OCI-LY3 (cell line): ENCODE measurements around the gene ADAD2.
"Not testable (repeated sequence)": the region's sequence is repeated elsewhere in the genome, so short reads cannot be mapped to it uniquely, and the experiment has no call there.

Experiments used
- H2AFZ ChIP-seq: fragments of 200-600, 300-600 bp; shearing (Covaris generic); 2 replicates; pipeline ENCODE4 v1.6.0; 2014; ENCODE audit warnings: antibody characterized with exemption, low read depth, low read length
- H3K27ac ChIP-seq: fragments of 200-600, 300-600 bp; sonication (generic); 2 replicates; pipeline ENCODE4 v1.5.1; 2014; ENCODE audit warnings: mild to moderate bottlenecking, low read length, moderate library complexity, mixed read lengths
- H3K27me3 ChIP-seq: fragments of 200-600, 300-600 bp; sonication (generic); 2 replicates; pipeline ENCODE4 v1.6.1; 2014; ENCODE audit warnings: low read depth, low read length, mixed read lengths
- H3K36me3 ChIP-seq: fragments of 200-600, 300-600 bp; sonication (generic); replicated peaks from 2 replicates; pipeline ENCODE3; 2014; ENCODE audit warnings: low read depth, low read length, mixed read lengths
- H3K4me1 ChIP-seq: fragments of 300-600, 200-600 bp; sonication (generic); 2 replicates; pipeline ENCODE4 v1.6.1; 2014; ENCODE audit warnings: low read length, mixed read lengths
- H3K4me2 ChIP-seq: fragments of 200-600, 300-600 bp; sonication (generic); 2 replicates; pipeline ENCODE4 v1.6.1; 2014; ENCODE audit warnings: low read length, mixed read lengths
- H3K4me3 ChIP-seq: fragments of 300-600, 200-600 bp; sonication (generic); 2 replicates; pipeline ENCODE4 v1.5.1; 2014; ENCODE audit warnings: antibody characterized with exemption, mild to moderate bottlenecking, low read length, moderate library complexity
- H3K79me2 ChIP-seq: fragments of 300-600, 200-600 bp; shearing (Covaris generic); 2 replicates; pipeline ENCODE4 v1.6.1; 2014; ENCODE audit warnings: mild to moderate bottlenecking, low read length, mixed read lengths
- H3K9ac ChIP-seq: fragments of 300-600, 200-600 bp; shearing (Covaris generic); 2 replicates; pipeline ENCODE4 v1.6.0; 2014; ENCODE audit warnings: mild to moderate bottlenecking, low read length, moderate library complexity
- H3K9me3 ChIP-seq: fragments of 200-600, 300-600 bp; shearing (Covaris generic); 2 replicates; pipeline ENCODE4 v1.6.1; 2014; ENCODE audit warnings: low read length, mixed read lengths; ENCODE audit not compliant: insufficient read depth
- H4K20me1 ChIP-seq: fragments of 200-600, 300-600 bp; sonication (generic); 2 replicates; pipeline ENCODE4 v1.6.1; 2016; ENCODE audit warnings: low read length, mixed read lengths; ENCODE audit not compliant: insufficient read depth
- EZH2phosphoT487 ChIP-seq: fragments of 200-600 bp; shearing (Covaris generic); IDR thresholded peaks from 2 replicates; pipeline ENCODE4 v1.6.1; 2018; ENCODE audit warnings: antibody characterized with exemption, mixed run types, low read depth
- TF ChIP-seq, protein P1 (sequence below): fragments of 200-600, 300-600 bp; sonication (generic); IDR thresholded peaks from 2 replicates; pipeline ENCODE4 v1.5.1; 2014; ENCODE audit warnings: antibody characterized with exemption, low read length, low read depth

The ADAD2 gene

DNA sequence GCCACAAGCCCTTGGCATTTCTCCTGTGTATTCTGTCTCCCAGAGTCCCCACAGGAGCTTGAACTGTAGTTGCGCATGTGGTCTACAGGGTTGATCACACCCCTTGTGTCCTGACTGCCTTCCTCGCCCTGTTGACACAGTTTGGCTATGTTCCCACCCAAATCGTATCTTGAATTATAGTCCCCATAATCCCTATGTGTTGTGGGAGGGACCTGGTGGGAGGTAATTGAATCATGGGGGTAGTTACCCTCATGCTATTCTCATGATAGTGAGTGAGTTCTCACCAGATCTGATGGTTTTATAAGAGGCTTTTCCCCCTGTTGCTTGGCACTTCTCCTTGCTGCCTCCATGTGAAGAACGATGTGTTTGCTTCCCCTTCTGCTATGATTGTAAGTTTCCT lies 21.2 kb downstream of the ADAD2 start:
- Histone ChIP-seq H3K4me2 (no peak overlapping the region), H2AFZ (no peak overlapping the region), H3K27ac (no peak overlapping the region), H3K9ac (no peak overlapping the region), H3K4me1 (0 out of 2 replicates have a peak, but pooled peaks cover 3% of the 10 kb centered on the region), H4K20me1 (no peaks in the 10 kb centered on the region), H3K4me3 (no peak overlapping the region), H3K79me2 (no peaks in the 10 kb centered on the region), H3K27me3 (no peaks in the 10 kb centered on the region; the same call in 1 of the 2 replicates), H3K9me3 (0 out of 2 replicates have a peak, but pooled peaks cover 2% of the 10 kb centered on the region), H3K36me3 (no peaks in the 10 kb centered on the region)
- TF ChIP-seq, protein P1, sequence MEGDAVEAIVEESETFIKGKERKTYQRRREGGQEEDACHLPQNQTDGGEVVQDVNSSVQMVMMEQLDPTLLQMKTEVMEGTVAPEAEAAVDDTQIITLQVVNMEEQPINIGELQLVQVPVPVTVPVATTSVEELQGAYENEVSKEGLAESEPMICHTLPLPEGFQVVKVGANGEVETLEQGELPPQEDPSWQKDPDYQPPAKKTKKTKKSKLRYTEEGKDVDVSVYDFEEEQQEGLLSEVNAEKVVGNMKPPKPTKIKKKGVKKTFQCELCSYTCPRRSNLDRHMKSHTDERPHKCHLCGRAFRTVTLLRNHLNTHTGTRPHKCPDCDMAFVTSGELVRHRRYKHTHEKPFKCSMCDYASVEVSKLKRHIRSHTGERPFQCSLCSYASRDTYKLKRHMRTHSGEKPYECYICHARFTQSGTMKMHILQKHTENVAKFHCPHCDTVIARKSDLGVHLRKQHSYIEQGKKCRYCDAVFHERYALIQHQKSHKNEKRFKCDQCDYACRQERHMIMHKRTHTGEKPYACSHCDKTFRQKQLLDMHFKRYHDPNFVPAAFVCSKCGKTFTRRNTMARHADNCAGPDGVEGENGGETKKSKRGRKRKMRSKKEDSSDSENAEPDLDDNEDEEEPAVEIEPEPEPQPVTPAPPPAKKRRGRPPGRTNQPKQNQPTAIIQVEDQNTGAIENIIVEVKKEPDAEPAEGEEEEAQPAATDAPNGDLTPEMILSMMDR, result no peak
- no peak for TF ChIP-seq EZH2phosphoT487

DNA sequence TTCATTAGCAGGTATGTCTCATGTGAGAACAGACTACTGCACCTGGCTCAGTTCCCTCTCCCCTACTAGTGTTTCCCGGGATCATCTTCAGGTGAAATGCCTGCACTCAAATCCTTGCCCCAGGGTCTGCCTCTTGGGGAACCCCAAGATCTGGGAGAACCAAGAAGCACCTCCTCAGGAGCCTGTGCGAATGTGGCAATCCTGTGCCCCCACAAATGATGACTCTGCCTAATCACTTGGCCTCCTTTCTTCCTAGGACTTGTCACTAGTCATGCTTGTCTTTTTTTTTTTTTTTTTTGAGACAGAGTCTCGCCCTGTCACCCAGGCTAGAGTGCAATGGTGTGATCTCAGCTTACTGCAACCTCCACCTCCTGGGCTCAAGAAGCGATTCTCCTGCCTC lies 21.7 kb downstream of the ADAD2 start:
- TF ChIP-seq, protein P1, result no peak
- no peak for TF ChIP-seq EZH2phosphoT487
- no peaks in the 10 kb centered on the region for H3K79me2 ChIP-seq
- H3K36me3 ChIP-seq, result no peaks in the 10 kb centered on the region
- H3K27ac ChIP-seq, result no peak overlapping the region
- H3K9me3 ChIP-seq, result 0 out of 2 replicates have a peak, but pooled peaks cover 2% of the 10 kb centered on the region
- no peaks in the 10 kb centered on the region; the same call in 1 of the 2 replicates for H3K27me3 ChIP-seq
- no peaks in the 10 kb centered on the region for H4K20me1 ChIP-seq
- H3K4me3 ChIP-seq, result no peak overlapping the region
- H3K4me2 ChIP-seq, result no peak overlapping the region
- no peak overlapping the region for H2AFZ ChIP-seq
- H3K9ac ChIP-seq, result no peak overlapping the region
- H3K4me1 ChIP-seq, result 0 out of 2 replicates have a peak, but pooled peaks cover 3% of the 10 kb centered on the region

DNA sequence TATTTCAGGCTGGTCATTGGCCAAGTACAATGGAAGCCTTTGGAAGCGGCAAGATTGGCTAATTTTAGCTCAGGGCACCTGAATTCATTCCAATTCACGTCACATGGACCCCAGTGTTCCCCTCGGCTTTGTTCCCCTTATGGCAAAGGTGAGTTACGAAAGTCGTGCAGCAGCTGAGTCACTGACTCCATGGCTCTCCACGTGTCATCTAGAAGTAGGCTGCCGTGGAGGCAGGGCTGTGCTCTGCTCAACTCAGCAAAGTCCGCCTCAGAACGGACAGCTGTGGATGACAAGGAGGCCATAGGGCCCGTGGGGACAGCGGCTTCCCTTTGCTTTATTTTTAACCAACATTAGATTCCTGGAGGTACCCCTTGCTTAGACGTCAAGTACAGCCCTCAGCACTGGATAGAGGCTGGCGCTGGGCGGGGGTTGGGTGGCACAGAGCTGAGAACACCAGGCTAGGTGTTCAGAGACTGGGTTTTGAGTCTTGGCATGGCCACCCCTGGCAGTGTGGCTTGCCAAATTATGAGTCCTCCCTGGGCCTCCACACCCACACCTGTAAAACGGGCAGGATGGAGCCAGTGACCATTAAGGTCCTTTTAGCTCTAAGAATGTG lies 23.6 kb downstream of the ADAD2 start:
- Histone ChIP-seq H3K9ac (no peak overlapping the region), H3K27me3 (no peaks in the 10 kb centered on the region; the same call in none of the 2 replicates), H3K4me1 (no peaks in the 10 kb centered on the region), H3K4me3 (no peak overlapping the region), H3K27ac (no peak overlapping the region), H3K9me3 (no peaks in the 10 kb centered on the region), H3K79me2 (no peaks in the 10 kb centered on the region), H4K20me1 (no peaks in the 10 kb centered on the region), H3K4me2 (no peak overlapping the region), H3K36me3 (no peaks in the 10 kb centered on the region), H2AFZ (no peak overlapping the region)
- TF ChIP-seq EZH2phosphoT487, result no peak
- TF ChIP-seq, protein P1, result no peak

DNA sequence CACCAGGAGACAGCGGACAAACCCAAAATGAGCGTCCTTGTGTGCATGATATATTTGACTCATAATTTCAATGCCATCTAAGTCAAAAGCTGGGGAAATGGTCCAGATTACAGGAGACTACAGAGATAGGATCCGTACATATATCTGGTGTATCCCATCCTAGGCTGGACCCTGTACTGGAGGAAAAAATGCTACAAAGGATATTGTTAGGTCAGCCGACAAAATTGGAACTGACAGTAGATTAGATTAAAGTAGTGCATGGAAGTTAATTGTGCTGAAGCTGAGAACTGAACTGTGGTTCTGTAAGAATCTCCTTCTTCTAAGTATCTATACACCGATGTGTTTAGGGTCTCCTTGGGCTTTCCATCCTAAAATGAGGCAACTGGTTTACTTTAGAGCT lies 24.6 kb downstream of the ADAD2 start:
- no peak for TF ChIP-seq EZH2phosphoT487
- TF ChIP-seq, protein P1, result no peak
- Histone ChIP-seq H3K9ac (no peak overlapping the region), H3K36me3 (no peaks in the 10 kb centered on the region), H3K27me3 (no peaks in the 10 kb centered on the region; the same call in none of the 2 replicates), H3K27ac (no peak overlapping the region), H3K4me3 (no peak overlapping the region), H4K20me1 (no peaks in the 10 kb centered on the region), H3K79me2 (no peaks in the 10 kb centered on the region), H2AFZ (no peak overlapping the region), H3K4me1 (no peaks in the 10 kb centered on the region), H3K4me2 (no peak overlapping the region), H3K9me3 (no peaks in the 10 kb centered on the region)

DNA sequence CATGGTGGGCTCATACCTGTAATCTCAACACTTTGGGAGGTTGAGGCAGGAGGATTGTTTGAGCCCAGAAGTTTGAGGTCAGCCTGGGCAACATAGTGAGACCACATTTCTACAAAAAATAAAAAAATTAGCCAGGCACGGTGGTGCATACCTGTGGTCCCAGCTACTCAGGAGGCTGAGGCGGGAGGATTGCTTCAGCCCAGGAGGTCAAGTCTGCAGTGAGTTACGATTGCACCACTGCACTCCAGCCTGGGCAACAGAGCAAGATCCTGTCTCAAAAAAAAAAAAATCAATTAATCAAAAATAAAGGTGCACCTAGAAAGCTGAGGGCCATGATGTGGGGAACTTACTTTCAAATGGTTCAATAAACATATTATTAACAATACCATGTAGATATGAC lies 25.2 kb downstream of the ADAD2 start:
- H3K4me1 ChIP-seq, H3K27me3 ChIP-seq, H3K9me3 ChIP-seq, H3K4me3 ChIP-seq, H3K27ac ChIP-seq, H3K4me2 ChIP-seq, H2AFZ ChIP-seq, H3K9ac ChIP-seq, H3K79me2 ChIP-seq, H3K36me3 ChIP-seq, H4K20me1 ChIP-seq: not testable (repeated sequence)
